Trophoblast cell (in vitro differentiated cells and primary cell): ENCODE data around the gene PSD2.

Experiments
- DNase-seq, 2 donors: peaks; one replicate each; pipeline ENCODE4 v3.0.0-alpha.2; 2016
- H2AFZ ChIP-seq: 2 replicates; pipeline ENCODE4 v1.6.1; 2013; ENCODE audit warnings: low read length, moderate library complexity, mild to moderate bottlenecking; ENCODE audit not compliant: insufficient read depth, poor library complexity
- H2AK5ac ChIP-seq: 2 replicates; pipeline ENCODE4 v1.6.1; 2013; ENCODE audit warnings: mild to moderate bottlenecking, low read length
- H2BK120ac ChIP-seq: 2 replicates; pipeline ENCODE4 v1.6.1; 2013; ENCODE audit warnings: low read length, mild to moderate bottlenecking, moderate library complexity; ENCODE audit not compliant: insufficient read depth, poor library complexity
- H2BK12ac ChIP-seq: 2 replicates; pipeline ENCODE4 v1.6.1; 2013; ENCODE audit warnings: mild to moderate bottlenecking, low read length, moderate library complexity
- H2BK5ac ChIP-seq: 2 replicates; pipeline ENCODE4 v1.6.1; 2013; ENCODE audit warnings: low read length, low read depth, moderate library complexity, mild to moderate bottlenecking; ENCODE audit not compliant: poor library complexity
- H3K14ac ChIP-seq: 2 replicates; pipeline ENCODE4 v1.6.1; 2013; ENCODE audit warnings: mild to moderate bottlenecking, low read length
- H3K18ac ChIP-seq: 2 replicates; pipeline ENCODE4 v1.6.1; 2013; ENCODE audit warnings: mild to moderate bottlenecking, low read length
- H3K23ac ChIP-seq: 2 replicates; pipeline ENCODE4 v1.6.1; 2013; ENCODE audit warnings: low read length
- H3K27ac ChIP-seq: 2 replicates; pipeline ENCODE4 v1.5.1; 2013; ENCODE audit warnings: low read depth, mild to moderate bottlenecking, inconsistent platforms, low read length, moderate library complexity
- H3K27me3 ChIP-seq: 2 replicates; pipeline ENCODE4 v1.6.1; 2013; ENCODE audit warnings: inconsistent platforms, mild to moderate bottlenecking, low read length, moderate library complexity; ENCODE audit not compliant: insufficient read depth
- H3K36me3 ChIP-seq, 2 experiments: 1 replicate in 1 of 2; 2 replicates in 1 of 2; pipeline ENCODE4 v1.6.1; 2013; ENCODE audit warnings: low read length in 2 of 2, mild to moderate bottlenecking in 2 of 2, moderate library complexity in 1 of 2; ENCODE audit not compliant: insufficient read depth in 2 of 2, control insufficient read depth in 1 of 2
- H3K4ac ChIP-seq: 2 replicates; pipeline ENCODE4 v1.6.1; 2013; ENCODE audit warnings: low read depth, mild to moderate bottlenecking, low read length, moderate library complexity
- H3K4me1 ChIP-seq, 2 experiments: 1 replicate in 1 of 2; 2 replicates in 1 of 2; pipeline ENCODE4 v1.6.1; 2013; ENCODE audit warnings: low read length in 2 of 2, mild to moderate bottlenecking in 2 of 2, moderate library complexity in 1 of 2; ENCODE audit not compliant: insufficient read depth in 2 of 2, control insufficient read depth in 1 of 2
- H3K4me2 ChIP-seq: 2 replicates; pipeline ENCODE4 v1.6.1; 2013; ENCODE audit warnings: inconsistent platforms, mild to moderate bottlenecking, low read length, moderate library complexity
- H3K4me3 ChIP-seq: 2 replicates; pipeline ENCODE4 v1.5.1; 2013; ENCODE audit warnings: mild to moderate bottlenecking, low read depth, low read length, inconsistent platforms
- H3K79me1 ChIP-seq: one replicate; pipeline ENCODE4 v1.6.1; 2013; ENCODE audit warnings: low read length
- H3K79me2 ChIP-seq: 2 replicates; pipeline ENCODE4 v1.6.1; 2013; ENCODE audit warnings: low read length, mild to moderate bottlenecking; ENCODE audit not compliant: control insufficient read depth, insufficient read depth, poor library complexity
- H3K9ac ChIP-seq: 2 replicates; pipeline ENCODE4 v1.6.1; 2013; ENCODE audit warnings: mild to moderate bottlenecking, low read length
- H3K9me3 ChIP-seq: 2 replicates; pipeline ENCODE4 v1.6.1; 2013; ENCODE audit warnings: low read depth, mild to moderate bottlenecking, control low read depth, inconsistent platforms, low read length; ENCODE audit not compliant: insufficient read depth
- H4K12ac ChIP-seq: 2 replicates; pipeline ENCODE4 v1.6.1; 2013; ENCODE audit warnings: low read depth, mild to moderate bottlenecking, low read length, moderate library complexity
- H4K8ac ChIP-seq: 2 replicates; pipeline ENCODE4 v1.6.1; 2013; ENCODE audit warnings: low read depth, mild to moderate bottlenecking, low read length, moderate library complexity
- H4K91ac ChIP-seq: one replicate; pipeline ENCODE4 v1.6.1; 2013; ENCODE audit warnings: low read depth, mild to moderate bottlenecking, low read length, moderate library complexity
- WGBS: extraction: QIAGEN DNeasy Blood & Tissue Kit; methylation state at CpG from one replicate; pipeline ENCODE4 v1.1.7; 2013; ENCODE audit warnings: missing lambda C conversion rate; ENCODE audit not compliant: insufficient read length, insufficient coverage; ENCODE audit errors: extremely low coverage; 5-methylcytosine and 5-hydroxymethylcytosine counted together

Gene PSD2

DNA sequence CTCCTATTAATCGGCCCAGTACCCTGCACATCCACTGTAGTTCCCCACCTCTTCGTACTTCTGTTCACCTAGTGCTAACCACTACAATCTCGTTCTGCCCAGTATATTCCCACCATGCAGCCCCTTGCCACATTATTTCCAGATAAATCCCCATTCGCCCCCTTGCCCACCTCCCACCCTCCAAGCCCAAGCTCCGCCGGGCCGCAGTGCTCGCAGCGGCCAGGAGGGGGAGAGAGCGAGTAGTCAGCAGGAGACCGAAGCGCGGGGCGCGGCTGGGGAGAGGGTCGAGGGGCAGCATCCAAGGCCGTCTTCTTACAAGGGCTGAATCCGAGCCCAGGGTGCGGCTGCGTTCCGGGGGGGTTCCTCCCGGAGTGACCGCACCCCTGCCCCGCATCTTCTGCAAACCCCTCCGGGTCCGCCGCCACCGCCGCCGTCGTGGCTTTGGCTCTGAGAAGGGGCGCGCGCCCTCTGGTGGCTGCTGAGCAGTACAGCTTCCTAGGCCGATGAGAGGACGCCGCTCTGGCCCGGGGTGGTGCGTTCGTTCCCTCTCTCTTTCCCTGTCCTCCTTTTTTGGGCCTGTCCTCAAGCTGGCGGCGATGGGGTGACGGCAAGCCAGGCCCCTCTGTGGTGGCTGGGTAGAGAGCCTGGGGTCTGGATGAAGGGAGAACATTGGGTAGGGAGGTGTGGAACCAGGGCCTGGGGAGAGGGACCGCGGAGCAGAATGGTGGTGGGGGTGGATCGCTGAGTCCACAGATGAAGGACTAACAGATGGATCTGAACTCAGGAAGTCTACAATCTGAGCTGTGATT is 30.0 kb upstream of the PSD2 start:
- no peak overlapping the region for H3K27ac ChIP-seq
- peak overlapping the region; percentile 74 for H3K18ac ChIP-seq
- H4K8ac ChIP-seq, result peak overlapping the region; percentile 78
- peak overlapping the region; percentile 79 for H3K4me2 ChIP-seq
- no peaks in the 10 kb centered on the region for H3K79me2 ChIP-seq
- H4K12ac ChIP-seq, result no peak overlapping the region
- H3K23ac ChIP-seq, result no peak overlapping the region
- peaks cover 11 to 14% of the 10 kb centered on the region in 2 experiments for H3K4me1 ChIP-seq
- peak overlapping the region; percentile 59 for H2BK5ac ChIP-seq
- peaks cover 13% of the 10 kb centered on the region for H3K27me3 ChIP-seq
- WGBS, result no CpG with 5 or more reads among the region's 46 CpGs
- H3K9ac ChIP-seq, result no peak overlapping the region
- H4K91ac ChIP-seq, result peak overlapping the region; percentile 96
- H2BK12ac ChIP-seq, result peak overlapping the region; percentile 84
- peaks cover 3% of the 10 kb centered on the region for H3K79me1 ChIP-seq
- peak overlapping the region; percentile 85 for H2BK120ac ChIP-seq
- peak overlapping the region; percentile 50 for H2AFZ ChIP-seq
- H3K4me3 ChIP-seq, result peak overlapping the region; percentile 59
- H3K14ac ChIP-seq, result peak overlapping the region; percentile 70
- no peaks in the 10 kb centered on the region for H3K9me3 ChIP-seq
- H3K36me3 ChIP-seq, result no peaks in the 10 kb centered on the region
- H3K4ac ChIP-seq, result peak overlapping the region; percentile 55
- peak; percentile 61 to 86 for DNase-seq
- no peak overlapping the region for H2AK5ac ChIP-seq

DNA sequence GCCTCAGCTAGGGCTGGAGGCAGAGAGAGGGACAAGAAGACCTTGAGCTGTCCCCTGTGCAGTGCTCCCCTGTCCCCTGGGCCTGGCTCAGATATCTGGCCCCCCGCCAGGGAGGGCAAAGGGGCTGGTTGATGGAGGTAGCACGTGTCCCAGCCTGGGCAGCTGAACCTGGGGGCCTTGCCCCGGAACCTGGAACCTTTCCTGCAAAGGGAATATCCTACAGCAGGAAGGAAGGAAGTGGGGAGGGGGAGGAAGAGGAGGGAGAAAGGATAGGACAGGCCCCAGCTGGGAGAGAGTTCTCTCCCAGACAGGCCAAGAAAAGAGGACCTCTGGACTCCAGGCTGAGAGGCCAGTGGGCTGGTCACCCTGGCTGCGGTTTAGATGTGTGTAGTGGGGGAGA is 27.6 kb upstream of the PSD2 start:
- no peak overlapping the region for H3K27ac ChIP-seq
- no peak overlapping the region for H4K91ac ChIP-seq
- peaks cover 8 to 10% of the 10 kb centered on the region in 2 experiments for H3K4me1 ChIP-seq
- no peak overlapping the region for H3K14ac ChIP-seq
- no peak overlapping the region for H4K12ac ChIP-seq
- no peak overlapping the region for H4K8ac ChIP-seq
- H3K27me3 ChIP-seq, result peaks cover 13% of the 10 kb centered on the region
- H3K4me3 ChIP-seq, result no peak overlapping the region
- no peak for DNase-seq
- WGBS, result no CpG with 5 or more reads among the region's 4 CpGs
- no peak overlapping the region for H2AFZ ChIP-seq
- H3K4me2 ChIP-seq, result no peak overlapping the region
- peaks cover 3% of the 10 kb centered on the region for H3K79me1 ChIP-seq
- no peak overlapping the region for H3K4ac ChIP-seq
- no peak overlapping the region for H3K23ac ChIP-seq
- no peak overlapping the region for H2BK120ac ChIP-seq
- H3K9ac ChIP-seq, result no peak overlapping the region
- no peak overlapping the region for H3K18ac ChIP-seq
- no peak overlapping the region for H2BK5ac ChIP-seq
- H2AK5ac ChIP-seq, result no peak overlapping the region
- H3K36me3 ChIP-seq, result no peaks in the 10 kb centered on the region
- no peak overlapping the region for H2BK12ac ChIP-seq
- no peaks in the 10 kb centered on the region for H3K9me3 ChIP-seq
- H3K79me2 ChIP-seq, result no peaks in the 10 kb centered on the region

DNA sequence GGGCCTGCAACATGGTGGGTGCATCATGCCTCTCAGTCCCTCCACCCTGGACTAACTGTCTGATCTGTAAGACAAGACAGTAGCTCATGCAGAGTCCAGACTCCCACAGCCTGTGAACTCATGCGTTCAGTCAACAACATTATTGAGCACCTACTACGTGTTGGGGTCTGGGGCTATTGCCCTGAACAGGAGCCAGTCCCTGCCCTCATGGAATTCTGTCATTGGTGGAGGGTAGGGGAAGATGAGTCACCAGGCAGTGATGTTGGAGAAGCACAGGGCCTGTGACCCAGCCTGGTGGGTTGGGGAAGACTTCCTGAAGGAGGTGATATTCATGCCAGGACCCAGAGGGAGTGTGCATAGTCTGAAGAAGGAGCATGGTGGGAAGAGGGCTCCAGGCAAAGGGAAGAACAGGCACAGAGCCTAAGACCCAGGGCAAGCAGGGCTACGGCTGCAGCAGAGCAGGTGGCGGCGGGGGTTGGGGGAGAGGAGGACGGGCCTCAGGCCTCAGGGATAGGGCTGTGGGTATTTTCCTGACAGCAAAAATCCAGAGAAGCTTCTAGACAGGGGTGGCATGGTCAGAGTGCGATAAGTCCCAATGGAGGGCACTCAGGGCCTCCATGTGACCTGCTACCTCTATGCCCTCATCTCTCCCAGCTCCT is 26.7 kb upstream of the PSD2 start:
- Histone ChIP-seq H2AFZ (no peak overlapping the region), H3K27me3 (peaks cover 10% of the 10 kb centered on the region), H3K79me1 (peaks cover 3% of the 10 kb centered on the region), H3K36me3 (no peaks in the 10 kb centered on the region), H3K9me3 (no peaks in the 10 kb centered on the region), H3K4me2 (no peak overlapping the region), H2BK5ac (no peak overlapping the region), H4K12ac (no peak overlapping the region), H3K79me2 (no peaks in the 10 kb centered on the region), H3K23ac (no peak overlapping the region), H3K14ac (no peak overlapping the region), H2BK12ac (no peak overlapping the region), H3K4ac (no peak overlapping the region), H3K27ac (no peak overlapping the region), H2AK5ac (no peak overlapping the region), H4K8ac (no peak overlapping the region), H3K9ac (no peak overlapping the region), H3K4me1 (peaks cover 3 to 5% of the 10 kb centered on the region in 2 experiments), H3K18ac (no peak overlapping the region), H2BK120ac (no peak overlapping the region), H4K91ac (no peak overlapping the region), H3K4me3 (no peak overlapping the region)
- no CpG with 5 or more reads among the region's 7 CpGs for WGBS
- DNase-seq, result no peak

DNA sequence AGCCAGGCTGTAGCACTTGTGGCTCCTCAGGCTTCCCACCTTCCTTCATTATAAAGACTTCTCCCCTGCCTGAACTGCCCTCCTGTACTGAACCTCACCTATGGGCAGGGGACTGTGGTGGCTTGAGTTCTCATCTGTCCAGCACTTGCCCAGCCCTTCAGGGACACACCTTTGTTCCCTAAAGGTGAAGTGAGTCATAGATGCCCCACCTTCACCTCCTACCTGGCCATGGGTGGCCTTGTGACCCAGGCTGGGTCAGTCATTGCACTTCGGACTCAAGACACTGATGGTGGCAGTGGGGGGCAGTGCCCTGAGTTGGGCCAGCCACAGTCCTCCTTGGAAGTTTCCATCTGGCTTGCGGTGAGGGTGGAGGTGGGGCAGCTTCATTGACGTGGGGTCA is 26.1 kb upstream of the PSD2 start:
- Histone ChIP-seq H4K12ac (no peak overlapping the region), H4K91ac (no peak overlapping the region), H2BK120ac (no peak overlapping the region), H3K4me2 (no peak overlapping the region), H3K4ac (no peak overlapping the region), H3K4me3 (no peak overlapping the region), H3K14ac (no peak overlapping the region), H2AFZ (no peak overlapping the region), H2BK12ac (no peak overlapping the region), H3K18ac (no peak overlapping the region), H3K27ac (no peak overlapping the region), H4K8ac (no peak overlapping the region), H3K79me1 (peaks cover 3% of the 10 kb centered on the region), H3K9me3 (no peaks in the 10 kb centered on the region), H3K4me1 (peaks cover 2 to 3% of the 10 kb centered on the region in 2 experiments), H3K23ac (no peak overlapping the region), H3K79me2 (no peaks in the 10 kb centered on the region), H3K27me3 (peaks cover 5% of the 10 kb centered on the region), H3K9ac (no peak overlapping the region), H3K36me3 (no peaks in the 10 kb centered on the region), H2AK5ac (no peak overlapping the region), H2BK5ac (no peak overlapping the region)
- DNase-seq, result no peak
- WGBS, result no CpG with 5 or more reads among the region's 3 CpGs
